Activated CD4-positive, alpha-beta T cell treated with anti-CD3 and anti-CD28 coated beads for 36 hours (primary cell): ENCODE measurements around the gene AHI1. TPM values are rescaled to one million over a fixed set of nuclear protein-coding genes. Genes with fewer than 3 reads are reported as not detected.

Experiments
- ATAC-seq: fragments of 200-7000 bp; cut with Tn5 transposase; one replicate; pipeline ENCODE4 v1.10.0; 2021; ENCODE audit warnings: mild to moderate bottlenecking, moderate library complexity
- CTCF ChIA-PET: fragments of 350-600 bp; sonication (Branson Sonifier 250); formaldehyde crosslinking; loops from one replicate; lab custom pipeline; 2021; ENCODE audit warnings: antibody characterized with exemption; lab: Charles Lee
- POLR2A ChIA-PET: fragments of 350-600 bp; sonication (Branson Sonifier 250); formaldehyde crosslinking; loops from one replicate; lab custom pipeline; 2021; ENCODE audit warnings: antibody characterized with exemption, inconsistent platforms; lab: Charles Lee
- DNase-seq: peaks from one replicate; pipeline ENCODE4 v3.0.0-alpha.2; 2020
- H3K27ac Mint-ChIP-seq: one replicate; pipeline ENCODE4 v1.8.0; 2021; ENCODE audit warnings: mixed read lengths
- H3K27me3 Mint-ChIP-seq: one replicate; pipeline ENCODE4 v1.8.0; 2021; ENCODE audit warnings: mixed read lengths
- H3K36me3 Mint-ChIP-seq: one replicate; pipeline ENCODE4 v1.8.0; 2021; ENCODE audit warnings: low read depth, mixed read lengths
- H3K4me1 Mint-ChIP-seq: one replicate; pipeline ENCODE4 v1.8.0; 2021; ENCODE audit warnings: mixed read lengths
- H3K4me3 Mint-ChIP-seq: one replicate; pipeline ENCODE4 v1.8.0; 2021; ENCODE audit warnings: mild to moderate bottlenecking, moderate library complexity, mixed read lengths
- H3K9me3 Mint-ChIP-seq: one replicate; pipeline ENCODE4 v1.8.0; 2021; ENCODE audit warnings: low read depth, mixed read lengths
- intact Hi-C, 2 experiments: fragments of 100-400 bp; cut with DNase I in 1 of 2; cut with micrococcal nuclease in 1 of 2; formaldehyde crosslinking; loops; one replicate each; pipeline versions ENCODE4 v1.14.2 to v1.15.1; 2022 to 2024; cut with DNase I, micrococcal nuclease
- total RNA-seq, 2 experiments: library from RNA; stranded (reverse); gene quantifications; one replicate each; pipeline ENCODE4 v1.2.3, GENCODE V29; 2021

AHI1 gene
- total RNA-seq, 2 experiments from 2014 or later, result 35.6 to 36.0 TPM

- ATAC-seq (peak; percentile 30), DNase-seq (no peak)
- H3K27me3 Mint-ChIP-seq, result no peaks in the 10 kb centered on the region
- intact Hi-C loops, result no loop called here
- H3K36me3 Mint-ChIP-seq, result peaks cover 22% of the 10 kb centered on the region
- peak overlapping the region; percentile 24 for H3K4me3 Mint-ChIP-seq
- POLR2A ChIA-PET, result no interaction called here
- peaks cover 20% of the 10 kb centered on the region for H3K4me1 Mint-ChIP-seq
- CTCF ChIA-PET, result interaction anchor here (0.6 to 2.5 kb wide), 5 partner anchors 8 to 681 kb away, joined by 3 to 10 read pairs (median 5); no protein-coding TSS in a partner anchor
- H3K27ac Mint-ChIP-seq, result peak overlapping the region; percentile 32
- no peaks in the 10 kb centered on the region for H3K9me3 Mint-ChIP-seq
Measured at GRCh38 chr6:135440087-135440792, 57.3 kb downstream of the AHI1 start.

GRCh38 chr6:135439549-135439948, 58.0 kb downstream of the AHI1 start:
- no peak overlapping the region for H3K4me3 Mint-ChIP-seq
- POLR2A ChIA-PET, result no interaction called here
- CTCF ChIA-PET, result interaction anchor here (0.7 to 2.5 kb wide), 5 partner anchors 9 to 681 kb away, joined by 3 to 10 read pairs (median 3); no protein-coding TSS in a partner anchor
- intact Hi-C loops, result loop anchor here in 1 of 2 experiments (1.0 to 5.0 kb wide), 2 partner anchors 292 to 1265 kb away; no protein-coding TSS in a partner anchor
- peaks cover 22% of the 10 kb centered on the region for H3K36me3 Mint-ChIP-seq
- peaks cover 20% of the 10 kb centered on the region for H3K4me1 Mint-ChIP-seq
- H3K27me3 Mint-ChIP-seq, result no peaks in the 10 kb centered on the region
- DNase-seq (no peak), ATAC-seq (peak; percentile 31)
- no peaks in the 10 kb centered on the region for H3K9me3 Mint-ChIP-seq
- H3K27ac Mint-ChIP-seq, result peak overlapping the region; percentile 66

- H3K4me1 Mint-ChIP-seq, result peaks cover 20% of the 10 kb centered on the region
- H3K9me3 Mint-ChIP-seq, result no peaks in the 10 kb centered on the region
- ChIA-PET CTCF (interaction anchor here (0.6 to 2.5 kb wide), 5 partner anchors 9 to 122 kb away, joined by 3 to 10 read pairs (median 3); no protein-coding TSS in a partner anchor), POLR2A (no interaction called here)
- no peaks in the 10 kb centered on the region for H3K27me3 Mint-ChIP-seq
- intact Hi-C loops, result loop anchor here in 1 of 2 experiments (1.0 to 5.0 kb wide), 2 partner anchors 292 to 1265 kb away; no protein-coding TSS in a partner anchor
- H3K4me3 Mint-ChIP-seq, result no peak overlapping the region
- no peak for DNase-seq
- ATAC-seq, result peak; percentile 46
- H3K27ac Mint-ChIP-seq, result peak overlapping the region; percentile 66
- H3K36me3 Mint-ChIP-seq, result peaks cover 18% of the 10 kb centered on the region
Measured at GRCh38 chr6:135438907-135439535, 58.5 kb downstream of the AHI1 start.

- DNase-seq, result no peak
- Mint-ChIP-seq H3K36me3 (peaks cover 11% of the 10 kb centered on the region), H3K4me3 (no peak overlapping the region), H3K27ac (no peak overlapping the region), H3K4me1 (peaks cover 10% of the 10 kb centered on the region), H3K27me3 (no peaks in the 10 kb centered on the region), H3K9me3 (no peaks in the 10 kb centered on the region)
- intact Hi-C loops, result loop anchor here in 1 of 2 experiments (5.0 kb wide), 1 partner anchor 288 kb away; no protein-coding TSS in a partner anchor
- ATAC-seq, result no peak
- CTCF ChIA-PET, result interaction anchor here (0.7 to 1.5 kb wide), 4 partner anchors 11 to 1108 kb away, joined by 3 to 5 read pairs (median 4); no protein-coding TSS in a partner anchor
- POLR2A ChIA-PET, result no interaction called here
Measured at GRCh38 chr6:135434991-135435390, 62.5 kb downstream of the AHI1 start.

DNA sequence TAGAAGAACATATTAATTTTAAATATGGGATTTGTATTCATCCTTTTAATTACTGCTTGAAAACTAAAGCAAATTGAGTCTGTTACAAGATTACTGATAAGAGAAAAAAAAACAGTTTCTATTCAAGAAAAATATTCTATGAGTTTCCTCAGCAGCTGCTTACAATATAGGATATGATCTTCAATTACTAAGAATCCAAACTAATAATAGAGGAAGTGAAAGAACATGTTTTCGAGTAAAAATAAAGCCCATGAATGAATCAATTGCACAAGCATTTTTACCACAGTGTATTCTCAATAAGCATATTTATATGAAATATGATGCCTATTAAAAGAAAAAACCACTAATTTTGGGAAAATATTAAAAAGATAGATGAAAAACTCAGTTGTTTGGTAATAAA, 63.4 kb downstream of the AHI1 start:
- H3K27me3 Mint-ChIP-seq, result no peaks in the 10 kb centered on the region
- DNase-seq, result no peak
- CTCF ChIA-PET, result interaction anchor here (1.5 kb wide), 1 partner anchor 17 kb away, joined by 5 read pairs; no protein-coding TSS in a partner anchor
- H3K4me3 Mint-ChIP-seq, result no peak overlapping the region
- H3K36me3 Mint-ChIP-seq, result peaks cover 11% of the 10 kb centered on the region
- H3K9me3 Mint-ChIP-seq, result no peaks in the 10 kb centered on the region
- peaks cover 3% of the 10 kb centered on the region for H3K4me1 Mint-ChIP-seq
- no peak overlapping the region for H3K27ac Mint-ChIP-seq
- ATAC-seq, result no peak
- intact Hi-C loops, result no loop called here
- POLR2A ChIA-PET, result no interaction called here

GRCh38 chr6:135428078-135428477, 69.5 kb downstream of the AHI1 start:
- no peak overlapping the region for H3K4me3 Mint-ChIP-seq
- peaks cover 10% of the 10 kb centered on the region for H3K36me3 Mint-ChIP-seq
- H3K9me3 Mint-ChIP-seq, result no peaks in the 10 kb centered on the region
- ATAC-seq (no peak), DNase-seq (no peak)
- H3K27me3 Mint-ChIP-seq, result no peaks in the 10 kb centered on the region
- intact Hi-C loops, result loop anchor here (10.0 kb wide), 3 partner anchors 233 to 1273 kb away; no protein-coding TSS in a partner anchor
- POLR2A ChIA-PET, result interaction anchor here (0.7 kb wide), 1 partner anchor 198 kb away, joined by 4 read pairs; no protein-coding TSS in a partner anchor
- no peak overlapping the region for H3K27ac Mint-ChIP-seq
- peaks cover 5% of the 10 kb centered on the region for H3K4me1 Mint-ChIP-seq
- CTCF ChIA-PET, result interaction anchor here (0.7 to 1.3 kb wide), 4 partner anchors 10 to 874 kb away, joined by 3 to 4 read pairs (median 4); no protein-coding TSS in a partner anchor

GRCh38 chr6:135426833-135427232, 70.7 kb downstream of the AHI1 start:
- Mint-ChIP-seq H3K4me1 (peaks cover 5% of the 10 kb centered on the region), H3K36me3 (peaks cover 7% of the 10 kb centered on the region), H3K4me3 (no peak overlapping the region), H3K27ac (no peak overlapping the region), H3K27me3 (no peaks in the 10 kb centered on the region), H3K9me3 (no peaks in the 10 kb centered on the region)
- intact Hi-C loops, result loop anchor here (10.0 kb wide), 3 partner anchors 232 to 1272 kb away; no protein-coding TSS in a partner anchor
- POLR2A ChIA-PET, result no interaction called here
- CTCF ChIA-PET, result interaction anchor here (0.6 kb wide), 1 partner anchor 1363 kb away, joined by 3 read pairs; no protein-coding TSS in a partner anchor
- DNase-seq (no peak), ATAC-seq (no peak)

DNA sequence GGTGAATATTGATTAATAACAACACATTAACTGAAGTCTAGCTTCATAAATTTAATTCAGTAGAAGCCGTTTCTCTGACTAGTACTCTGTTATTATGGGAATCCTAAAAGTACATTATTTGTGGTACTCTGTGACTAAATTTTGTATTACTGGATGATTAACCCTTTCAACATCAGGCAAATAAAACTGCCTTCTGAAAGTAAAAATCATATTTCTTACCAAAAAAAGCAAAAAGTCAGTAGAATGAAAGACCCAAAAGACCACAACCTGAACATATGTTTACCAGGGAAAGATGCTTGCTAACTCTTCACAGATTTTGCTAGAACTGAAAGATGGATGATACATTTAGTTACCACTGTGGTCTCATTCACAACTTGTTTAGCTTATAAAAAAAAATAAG, 73.2 kb downstream of the AHI1 start:
- Mint-ChIP-seq H3K27ac (no peak overlapping the region), H3K9me3 (no peaks in the 10 kb centered on the region), H3K36me3 (peaks cover 2% of the 10 kb centered on the region), H3K27me3 (no peaks in the 10 kb centered on the region), H3K4me1 (peaks cover 5% of the 10 kb centered on the region), H3K4me3 (no peak overlapping the region)
- ChIA-PET POLR2A (no interaction called here), CTCF (interaction anchor here (0.6 to 1.3 kb wide), 7 partner anchors 11 to 477 kb away, joined by 3 to 4 read pairs (median 3); no protein-coding TSS in a partner anchor)
- peak; percentile 47 for ATAC-seq
- intact Hi-C loops, result loop anchor here (5.0 to 10.0 kb wide), 5 partner anchors 227 to 1270 kb away; no protein-coding TSS in a partner anchor
- DNase-seq, result no peak

- H3K36me3 Mint-ChIP-seq, result no peaks in the 10 kb centered on the region
- peaks cover 5% of the 10 kb centered on the region for H3K4me1 Mint-ChIP-seq
- H3K4me3 Mint-ChIP-seq, result no peak overlapping the region
- POLR2A ChIA-PET, result no interaction called here
- no peaks in the 10 kb centered on the region for H3K9me3 Mint-ChIP-seq
- CTCF ChIA-PET, result interaction anchor here (0.6 to 1.3 kb wide), 5 partner anchors 12 to 477 kb away, joined by 3 to 4 read pairs (median 3); no protein-coding TSS in a partner anchor
- DNase-seq (no peak), ATAC-seq (peak; percentile 78)
- intact Hi-C loops, result loop anchor here (2.0 to 10.0 kb wide), 6 partner anchors 226 to 1269 kb away; no protein-coding TSS in a partner anchor
- H3K27ac Mint-ChIP-seq, result no peak overlapping the region
- no peaks in the 10 kb centered on the region for H3K27me3 Mint-ChIP-seq
Measured at GRCh38 chr6:135423649-135424128, 73.9 kb downstream of the AHI1 start.

DNA sequence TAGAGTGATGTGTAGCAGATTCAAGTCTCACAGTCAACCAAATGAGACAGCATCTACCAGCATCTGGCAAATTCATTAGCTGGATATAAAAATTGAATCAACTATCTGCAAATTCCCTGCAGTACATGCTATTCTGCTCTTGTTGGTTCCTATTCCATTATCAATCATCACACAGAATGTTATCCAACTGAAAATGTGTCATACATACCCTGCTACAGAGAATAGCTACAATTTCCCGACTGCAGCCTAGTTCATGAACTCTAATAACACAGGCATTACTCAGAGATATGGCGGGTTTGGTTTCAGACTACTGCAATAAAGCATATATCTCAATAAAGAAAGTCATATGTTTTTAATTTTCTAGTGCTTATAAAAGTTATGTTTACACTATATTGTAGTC, 78.4 kb downstream of the AHI1 start:
- Mint-ChIP-seq H3K27ac (no peak overlapping the region), H3K4me1 (peaks cover 4% of the 10 kb centered on the region), H3K4me3 (no peak overlapping the region), H3K27me3 (no peaks in the 10 kb centered on the region), H3K36me3 (peaks cover 5% of the 10 kb centered on the region), H3K9me3 (no peaks in the 10 kb centered on the region)
- DNase-seq, result no peak
- intact Hi-C loops, result no loop called here
- ChIA-PET CTCF (interaction anchor here (0.6 to 1.7 kb wide), 4 partner anchors 15 to 261 kb away, joined by 3 to 4 read pairs (median 4); no protein-coding TSS in a partner anchor), POLR2A (no interaction called here)
- ATAC-seq, result no peak
